ENCODE results near the gene LAMA3. TPM values are rescaled to one million over a fixed set of nuclear protein-coding genes. Genes with fewer than 3 reads are reported as not detected.

The LAMA3 gene
- polyA plus RNA-seq, 1 donor from 2014 or later, result 3.4 TPM

GRCh38 chr18:23743733-23744333 is 54.6 kb downstream of the LAMA3 start:
- H3K9me3 ChIP-seq (ENCODE audit: low read length), result no peaks in the 10 kb centered on the region
- H3K27me3 ChIP-seq (ENCODE audit: insufficient read depth, low read depth, low read length), result no peaks in the 10 kb centered on the region
- H3K9me2 ChIP-seq (ENCODE audit: insufficient read depth, low read length), result no peaks in the 10 kb centered on the region
- no peak overlapping the region for H2AFZ ChIP-seq (ENCODE audit: low read depth, low read length)
- no peaks in the 10 kb centered on the region for H3K79me2 ChIP-seq (replicated peaks; ENCODE audit: insufficient read depth, low read length)
- H4K20me1 ChIP-seq (ENCODE audit: insufficient read depth), result no peaks in the 10 kb centered on the region
- H3K4me3 ChIP-seq (ENCODE audit: low read length), result no peak overlapping the region
- no peak overlapping the region for H3K4me2 ChIP-seq (ENCODE audit: low read length)
- H3F3A ChIP-seq (ENCODE audit: insufficient read depth, low read length, poor library complexity, severe bottlenecking), result no peaks in the 10 kb centered on the region
- no peaks in the 10 kb centered on the region for H3K36me3 ChIP-seq (ENCODE audit: insufficient read depth, low read length)
- H3K9ac ChIP-seq (ENCODE audit: low read length), result no peak overlapping the region
- no peak for TF ChIP-seq MXI1 (conservative IDR thresholded peaks at IDR 0.05; ENCODE audit: poor library complexity, severe bottlenecking)
- TF ChIP-seq REST (IDR thresholded peaks at IDR 0.05; ENCODE audit: borderline replicate concordance), result no peak
- TF ChIP-seq EP300 (conservative IDR thresholded peaks at IDR 0.05; ENCODE audit: poor library complexity, severe bottlenecking), result no peak
- no peak for TF ChIP-seq SMC3 (conservative IDR thresholded peaks at IDR 0.05; ENCODE audit: poor library complexity)
- no peak for TF ChIP-seq CTCF (IDR thresholded peaks at IDR 0.05; ENCODE audit: poor library complexity, severe bottlenecking)
- TF ChIP-seq RAD21 (conservative IDR thresholded peaks at IDR 0.05), result no peak
- no peak for TF ChIP-seq POLR2AphosphoS5 (IDR thresholded peaks at IDR 0.05)
- no peak for TF ChIP-seq EZH2 (IDR thresholded peaks at IDR 0.05; ENCODE audit: borderline replicate concordance, insufficient read depth, low read length, poor library complexity, severe bottlenecking)
- no peak overlapping the region for H3K27ac ChIP-seq (ENCODE audit: low read length)

- H3K9me2 ChIP-seq (ENCODE audit: insufficient read depth, low read length), result no peaks in the 10 kb centered on the region
- no peaks in the 10 kb centered on the region for H3K27me3 ChIP-seq (ENCODE audit: insufficient read depth, low read depth, low read length)
- no peak overlapping the region for H3K9ac ChIP-seq (ENCODE audit: low read length)
- no peak for TF ChIP-seq REST (IDR thresholded peaks at IDR 0.05; ENCODE audit: borderline replicate concordance)
- TF ChIP-seq POLR2AphosphoS5 (IDR thresholded peaks at IDR 0.05), result no peak
- no peak for TF ChIP-seq CTCF (IDR thresholded peaks at IDR 0.05; ENCODE audit: poor library complexity, severe bottlenecking)
- no peak for TF ChIP-seq SMC3 (conservative IDR thresholded peaks at IDR 0.05; ENCODE audit: poor library complexity)
- TF ChIP-seq RAD21 (conservative IDR thresholded peaks at IDR 0.05), result no peak
- no peak for TF ChIP-seq TAF1 (IDR thresholded peaks at IDR 0.05; ENCODE audit: low read depth)
- no peak for TF ChIP-seq EZH2 (IDR thresholded peaks at IDR 0.05; ENCODE audit: borderline replicate concordance, insufficient read depth, low read length, poor library complexity, severe bottlenecking)
- TF ChIP-seq EP300 (conservative IDR thresholded peaks at IDR 0.05; ENCODE audit: poor library complexity, severe bottlenecking), result no peak
- TF ChIP-seq MXI1 (conservative IDR thresholded peaks at IDR 0.05; ENCODE audit: poor library complexity, severe bottlenecking), result no peak
- H3K4me3 ChIP-seq (ENCODE audit: low read length), result no peak overlapping the region
- H3F3A ChIP-seq (ENCODE audit: insufficient read depth, low read length, poor library complexity, severe bottlenecking), result no peaks in the 10 kb centered on the region
- H2AFZ ChIP-seq (ENCODE audit: low read depth, low read length), result no peak overlapping the region
- H3K27ac ChIP-seq (ENCODE audit: low read length), result no peak overlapping the region
- H3K36me3 ChIP-seq (ENCODE audit: insufficient read depth, low read length), result no peaks in the 10 kb centered on the region
- no peaks in the 10 kb centered on the region for H3K79me2 ChIP-seq (replicated peaks; ENCODE audit: insufficient read depth, low read length)
- H3K4me2 ChIP-seq (ENCODE audit: low read length), result no peak overlapping the region
- no peaks in the 10 kb centered on the region for H4K20me1 ChIP-seq (ENCODE audit: insufficient read depth)
- H3K9me3 ChIP-seq (ENCODE audit: low read length), result no peaks in the 10 kb centered on the region
Measured at GRCh38 chr18:23745366-23745765, 56.1 kb downstream of the LAMA3 start.
